Activated T-cell treated with anti-CD3 and anti-CD28 coated beads, Interleukin-2, amount 50 U/mL, for 72 hours (primary cell): ENCODE measurements around the gene NOS1AP. TPM values are rescaled to one million over a fixed set of nuclear protein-coding genes. Genes with fewer than 3 reads are reported as not detected.

Experiments used
- ATAC-seq, 2 donors: fragments of 150-1000 bp; cut with Tn5 transposase; replicated peaks in 1 of 2; 2 replicates each; pipeline ENCODE4 v1.10.0; 2021; ENCODE audit warnings: moderate library complexity in 2 of 2, mild to moderate bottlenecking in 1 of 2
- DNase-seq, 2 donors: peaks; one replicate each; pipeline ENCODE4 v3.0.0; 2021 to 2022; ENCODE audit warnings: mixed read lengths in 1 of 2
- H3K27ac Mint-ChIP-seq: one replicate; pipeline ENCODE4 v1.8.0; 2022; ENCODE audit warnings: mild to moderate bottlenecking, moderate library complexity, mixed read lengths
- H3K27me3 Mint-ChIP-seq: one replicate; pipeline ENCODE4 v1.8.0; 2022; ENCODE audit warnings: low read depth, mixed read lengths
- H3K36me3 Mint-ChIP-seq, 2 donors: one replicate each; pipeline ENCODE4 v1.8.0; 2022; ENCODE audit warnings: mixed read lengths in 2 of 2, mild to moderate bottlenecking in 1 of 2; ENCODE audit not compliant: insufficient read depth in 2 of 2
- H3K4me1 Mint-ChIP-seq: one replicate; pipeline ENCODE4 v1.8.0; 2022; ENCODE audit warnings: low read depth, mixed read lengths
- H3K4me3 Mint-ChIP-seq, 2 donors: one replicate each; pipeline ENCODE4 v1.8.0; 2022; ENCODE audit warnings: mild to moderate bottlenecking in 2 of 2, mixed read lengths in 2 of 2, moderate library complexity in 2 of 2
- H3K9me3 Mint-ChIP-seq, 2 donors: one replicate each; pipeline ENCODE4 v1.8.0; 2022; ENCODE audit warnings: mixed read lengths in 2 of 2
- total RNA-seq, 2 donors: library from RNA; stranded (reverse); gene quantifications; one replicate each; pipeline ENCODE4 v1.2.3, GENCODE V29; 2022

The NOS1AP gene
- total RNA-seq, 2 donors from 2014 or later = 0.21 to 0.26 TPM

GRCh38 chr1:162360237-162360873 lies 290.9 kb downstream of the NOS1AP start:
- H3K9me3 Mint-ChIP-seq = no peaks in the 10 kb centered on the region

GRCh38 chr1:162360874-162361260 lies 291.4 kb downstream of the NOS1AP start:
- ATAC-seq = no peak
- Mint-ChIP-seq H3K4me3 (no peak overlapping the region), H3K36me3 (no peaks in the 10 kb centered on the region), H3K27me3 (no peaks in the 10 kb centered on the region), H3K4me1 (no peaks in the 10 kb centered on the region), H3K9me3 (no peaks in the 10 kb centered on the region), H3K27ac (no peak overlapping the region)
- no peak for DNase-seq

More at GRCh38 chr1:162360237-162360873, 290.9 kb downstream of the NOS1AP start:
- Mint-ChIP-seq H3K27ac (no peak overlapping the region), H3K27me3 (no peaks in the 10 kb centered on the region), H3K4me1 (no peaks in the 10 kb centered on the region), H3K36me3 (no peaks in the 10 kb centered on the region), H3K4me3 (no peak overlapping the region)
- ATAC-seq = no peak
- DNase-seq = no peak

- Mint-ChIP-seq H3K36me3 (no peaks in the 10 kb centered on the region), H3K27me3 (no peaks in the 10 kb centered on the region), H3K9me3 (no peaks in the 10 kb centered on the region), H3K4me3 (no peak overlapping the region), H3K27ac (no peak overlapping the region), H3K4me1 (no peaks in the 10 kb centered on the region)
- DNase-seq (no peak), ATAC-seq (no peak)
Measured at GRCh38 chr1:162361349-162361748, 291.9 kb downstream of the NOS1AP start.

GRCh38 chr1:162363823-162364222 lies 294.3 kb downstream of the NOS1AP start:
- H3K9me3 Mint-ChIP-seq = no peaks in the 10 kb centered on the region
- DNase-seq (no peak), ATAC-seq (no peak)
- no peak overlapping the region for H3K4me3 Mint-ChIP-seq
- H3K27me3 Mint-ChIP-seq = no peaks in the 10 kb centered on the region
- no peaks in the 10 kb centered on the region for H3K4me1 Mint-ChIP-seq
- H3K36me3 Mint-ChIP-seq = no peaks in the 10 kb centered on the region
- H3K27ac Mint-ChIP-seq = no peak overlapping the region

- no peaks in the 10 kb centered on the region for H3K36me3 Mint-ChIP-seq
- H3K4me3 Mint-ChIP-seq = no peak overlapping the region
- no peaks in the 10 kb centered on the region for H3K9me3 Mint-ChIP-seq
- no peak overlapping the region for H3K27ac Mint-ChIP-seq
- ATAC-seq (no peak), DNase-seq (no peak)
- H3K4me1 Mint-ChIP-seq = no peaks in the 10 kb centered on the region
- no peaks in the 10 kb centered on the region for H3K27me3 Mint-ChIP-seq
Measured at GRCh38 chr1:162364498-162364897, 295.0 kb downstream of the NOS1AP start.

- no peak overlapping the region for H3K4me3 Mint-ChIP-seq
- no peaks in the 10 kb centered on the region for H3K4me1 Mint-ChIP-seq
- no peaks in the 10 kb centered on the region for H3K36me3 Mint-ChIP-seq
- no peak overlapping the region for H3K27ac Mint-ChIP-seq
- no peaks in the 10 kb centered on the region for H3K9me3 Mint-ChIP-seq
- no peak for ATAC-seq
- DNase-seq = no peak
- no peaks in the 10 kb centered on the region for H3K27me3 Mint-ChIP-seq
Measured at GRCh38 chr1:162365284-162366020, 296.0 kb downstream of the NOS1AP start.

GRCh38 chr1:162366149-162366548 lies 296.7 kb downstream of the NOS1AP start:
- no peaks in the 10 kb centered on the region for H3K36me3 Mint-ChIP-seq
- no peak overlapping the region for H3K4me3 Mint-ChIP-seq
- H3K27me3 Mint-ChIP-seq = no peaks in the 10 kb centered on the region
- H3K4me1 Mint-ChIP-seq = no peaks in the 10 kb centered on the region
- DNase-seq = no peak
- H3K9me3 Mint-ChIP-seq = no peaks in the 10 kb centered on the region
- H3K27ac Mint-ChIP-seq = no peak overlapping the region
- ATAC-seq = no peak

- Mint-ChIP-seq H3K27me3 (no peaks in the 10 kb centered on the region), H3K27ac (no peak overlapping the region), H3K4me3 (peak overlapping the region in 1 of 2 donors; percentile 70), H3K36me3 (no peaks in the 10 kb centered on the region), H3K9me3 (no peaks in the 10 kb centered on the region), H3K4me1 (no peaks in the 10 kb centered on the region)
- DNase-seq (no peak), ATAC-seq (peak in 1 of 2 donors; percentile 27)
Measured at GRCh38 chr1:162366671-162367070, 297.2 kb downstream of the NOS1AP start.

GRCh38 chr1:162367073-162367472 lies 297.6 kb downstream of the NOS1AP start:
- no peaks in the 10 kb centered on the region for H3K4me1 Mint-ChIP-seq
- DNase-seq (no peak), ATAC-seq (peak in 1 of 2 donors; percentile 44)
- H3K27me3 Mint-ChIP-seq = no peaks in the 10 kb centered on the region
- peak overlapping the region in 1 of 2 donors; percentile 70 for H3K4me3 Mint-ChIP-seq
- no peaks in the 10 kb centered on the region for H3K9me3 Mint-ChIP-seq
- H3K36me3 Mint-ChIP-seq = no peaks in the 10 kb centered on the region
- H3K27ac Mint-ChIP-seq = no peak overlapping the region

- H3K27ac Mint-ChIP-seq = no peak overlapping the region
- DNase-seq (no peak), ATAC-seq (no peak)
- no peaks in the 10 kb centered on the region for H3K27me3 Mint-ChIP-seq
- no peak overlapping the region for H3K4me3 Mint-ChIP-seq
- H3K9me3 Mint-ChIP-seq = no peaks in the 10 kb centered on the region
- H3K4me1 Mint-ChIP-seq = no peaks in the 10 kb centered on the region
- no peaks in the 10 kb centered on the region for H3K36me3 Mint-ChIP-seq
Measured at GRCh38 chr1:162367772-162368171, 298.3 kb downstream of the NOS1AP start.

- ATAC-seq = no peak
- Mint-ChIP-seq H3K36me3 (no peaks in the 10 kb centered on the region), H3K27me3 (no peaks in the 10 kb centered on the region), H3K4me3 (no peak overlapping the region), H3K27ac (no peak overlapping the region), H3K9me3 (no peaks in the 10 kb centered on the region), H3K4me1 (no peaks in the 10 kb centered on the region)
- DNase-seq = no peak
Measured at GRCh38 chr1:162368451-162368850, 299.0 kb downstream of the NOS1AP start.

- no peaks in the 10 kb centered on the region for H3K36me3 Mint-ChIP-seq
- no peak for DNase-seq
- no peaks in the 10 kb centered on the region for H3K4me1 Mint-ChIP-seq
- H3K27ac Mint-ChIP-seq = no peak overlapping the region
- H3K4me3 Mint-ChIP-seq = no peak overlapping the region
- H3K9me3 Mint-ChIP-seq = no peaks in the 10 kb centered on the region
- H3K27me3 Mint-ChIP-seq = no peaks in the 10 kb centered on the region
- no peak for ATAC-seq
Measured at GRCh38 chr1:162369571-162369970, 300.1 kb downstream of the NOS1AP start.

- H3K27me3 Mint-ChIP-seq = no peaks in the 10 kb centered on the region
- H3K27ac Mint-ChIP-seq = no peak overlapping the region
- no peaks in the 10 kb centered on the region for H3K4me1 Mint-ChIP-seq
- no peak for ATAC-seq
- no peaks in the 10 kb centered on the region for H3K36me3 Mint-ChIP-seq
- no peak for DNase-seq
- no peaks in the 10 kb centered on the region for H3K9me3 Mint-ChIP-seq
- H3K4me3 Mint-ChIP-seq = no peak overlapping the region
Measured at GRCh38 chr1:162370161-162370560, 300.7 kb downstream of the NOS1AP start.

GRCh38 chr1:162370721-162371120 lies 301.2 kb downstream of the NOS1AP start:
- no peak for ATAC-seq
- Mint-ChIP-seq H3K27me3 (no peaks in the 10 kb centered on the region), H3K27ac (no peak overlapping the region), H3K9me3 (no peaks in the 10 kb centered on the region), H3K4me1 (no peaks in the 10 kb centered on the region), H3K36me3 (no peaks in the 10 kb centered on the region), H3K4me3 (no peak overlapping the region)
- DNase-seq = no peak
